Astrocyte (in vitro differentiated cells and primary cell): ENCODE data around the gene ASB2. TPM values are rescaled to one million over a fixed set of nuclear protein-coding genes. Genes with fewer than 3 reads are reported as not detected.

Experiments used
- DNase-seq: peaks from one replicate; pipeline ENCODE4 v3.0.0-alpha.2; 2010; ENCODE audit warnings: low read depth
- FAIRE-seq: peaks from 2 replicates; lab custom pipeline; 2011; peaks lifted over from hg19 to GRCh38; lab: Jason Lieb, UNC
- H2AFZ ChIP-seq: 2 replicates; pipeline ENCODE4 v1.6.0; 2012; ENCODE audit warnings: low read depth, low read length, inconsistent platforms
- H3K27ac ChIP-seq: 2 replicates; pipeline ENCODE4 v1.5.1; 2011; ENCODE audit warnings: low read depth, low read length, inconsistent platforms
- H3K27me3 ChIP-seq: 2 replicates; pipeline ENCODE4 v1.6.0; 2011; ENCODE audit warnings: low read length, inconsistent platforms; ENCODE audit not compliant: insufficient read depth
- H3K36me3 ChIP-seq: 2 replicates; pipeline ENCODE4 v1.5.1; 2011; ENCODE audit warnings: low read length, inconsistent platforms; ENCODE audit not compliant: insufficient read depth
- H3K4me1 ChIP-seq: 2 replicates; pipeline ENCODE4 v1.5.1; 2011; ENCODE audit warnings: low read length, inconsistent platforms; ENCODE audit not compliant: insufficient read depth
- H3K4me2 ChIP-seq: 2 replicates; pipeline ENCODE4 v1.6.0; 2012; ENCODE audit warnings: low read length, inconsistent platforms
- H3K4me3 ChIP-seq: 2 replicates; pipeline ENCODE4 v1.5.1; 2011; ENCODE audit warnings: low read depth, mild to moderate bottlenecking, low read length, inconsistent platforms; ENCODE audit not compliant: insufficient read depth
- H3K79me2 ChIP-seq: 2 replicates; pipeline ENCODE4 v1.6.0; 2012; ENCODE audit warnings: mild to moderate bottlenecking, low read length, inconsistent platforms; ENCODE audit not compliant: insufficient read depth
- H3K9ac ChIP-seq: 2 replicates; pipeline ENCODE4 v1.6.0; 2012; ENCODE audit warnings: mild to moderate bottlenecking, low read length, inconsistent platforms
- H3K9me3 ChIP-seq: 2 replicates; pipeline ENCODE4 v1.5.1; 2012; ENCODE audit warnings: low read depth, mild to moderate bottlenecking, low read length, inconsistent platforms; ENCODE audit not compliant: insufficient read depth
- H4K20me1 ChIP-seq: 2 replicates; pipeline ENCODE4 v1.6.0; 2012; ENCODE audit warnings: low read length, inconsistent platforms; ENCODE audit not compliant: insufficient read depth
- H3K27ac Mint-ChIP-seq: one replicate; pipeline ENCODE4 v1.8.0; 2021; ENCODE audit warnings: mild to moderate bottlenecking, mixed read lengths; ENCODE audit not compliant: unreplicated experiment
- H3K27me3 Mint-ChIP-seq: one replicate; pipeline ENCODE4 v1.8.0; 2021; ENCODE audit warnings: low read depth, mixed read lengths; ENCODE audit not compliant: unreplicated experiment
- H3K36me3 Mint-ChIP-seq: one replicate; pipeline ENCODE4 v1.8.0; 2021; ENCODE audit warnings: low read depth, mixed read lengths; ENCODE audit not compliant: unreplicated experiment
- H3K4me1 Mint-ChIP-seq: one replicate; pipeline ENCODE4 v1.8.0; 2021; ENCODE audit warnings: low read depth, mixed read lengths; ENCODE audit not compliant: unreplicated experiment
- H3K4me3 Mint-ChIP-seq: one replicate; pipeline ENCODE4 v1.8.0; 2021; ENCODE audit warnings: mild to moderate bottlenecking, moderate library complexity, mixed read lengths; ENCODE audit not compliant: unreplicated experiment
- H3K9me3 Mint-ChIP-seq: one replicate; pipeline ENCODE4 v1.8.0; 2021; ENCODE audit warnings: mild to moderate bottlenecking, mixed read lengths; ENCODE audit not compliant: unreplicated experiment
- CTCF ChIP-seq: IDR thresholded peaks from 2 replicates; pipeline ENCODE4 v1.5.1; 2011; ENCODE audit warnings: low read depth, mild to moderate bottlenecking, inconsistent platforms, low read length, moderate library complexity; ENCODE audit not compliant: insufficient read depth
- EZH2 ChIP-seq: IDR thresholded peaks from 2 replicates; pipeline ENCODE4 v1.6.1; 2012; ENCODE audit warnings: mild to moderate bottlenecking, low read length, inconsistent platforms; ENCODE audit not compliant: insufficient read depth
- total RNA-seq: library from RNA; stranded (reverse); gene quantifications from 2 replicates; pipeline ENCODE4 v1.2.1, GENCODE V29; 2021

The ASB2 gene
- total RNA-seq, 1 donor from 2014 or later, result 0.25 TPM

- H3K4me1 Mint-ChIP-seq, result peaks cover 6% of the 10 kb centered on the region
- Histone ChIP-seq H3K79me2 (no peaks in the 10 kb centered on the region), H3K9me3 (no peaks in the 10 kb centered on the region), H3K36me3 (no peaks in the 10 kb centered on the region), H3K27me3 (peaks cover 6% of the 10 kb centered on the region), H2AFZ (no peak overlapping the region), H3K9ac (no peak overlapping the region), H3K4me1 (peaks cover 14% of the 10 kb centered on the region), H3K4me3 (no peak overlapping the region), H3K27ac (no peak overlapping the region), H3K4me2 (peak overlapping the region; percentile 10), H4K20me1 (no peaks in the 10 kb centered on the region)
- no peaks in the 10 kb centered on the region for H3K9me3 Mint-ChIP-seq
- peak; percentile 14 for DNase-seq
- no peak for TF ChIP-seq CTCF
- no peak for TF ChIP-seq EZH2
- H3K36me3 Mint-ChIP-seq, result no peaks in the 10 kb centered on the region
- H3K27me3 Mint-ChIP-seq, result peaks cover 21% of the 10 kb centered on the region
- FAIRE-seq, result no peak
- H3K27ac Mint-ChIP-seq, result no peak overlapping the region
- no peak overlapping the region for H3K4me3 Mint-ChIP-seq
Observed at GRCh38 chr14:94021416-94022157, 45.2 kb upstream of the ASB2 start.

GRCh38 chr14:94021001-94021400 lies 44.6 kb upstream of the ASB2 start:
- DNase-seq (peak; percentile 53), FAIRE-seq (no peak)
- Mint-ChIP-seq H3K4me1 (peaks cover 6% of the 10 kb centered on the region), H3K9me3 (no peaks in the 10 kb centered on the region), H3K4me3 (no peak overlapping the region), H3K27me3 (peaks cover 25% of the 10 kb centered on the region), H3K36me3 (no peaks in the 10 kb centered on the region), H3K27ac (no peak overlapping the region)
- H3K27ac ChIP-seq, result no peak overlapping the region
- no peaks in the 10 kb centered on the region for H3K9me3 ChIP-seq
- no peaks in the 10 kb centered on the region for H3K36me3 ChIP-seq
- no peaks in the 10 kb centered on the region for H4K20me1 ChIP-seq
- H3K4me2 ChIP-seq, result peak overlapping the region; percentile 10
- peaks cover 6% of the 10 kb centered on the region for H3K27me3 ChIP-seq
- TF ChIP-seq EZH2 (no peak), CTCF (no peak)
- H3K9ac ChIP-seq, result no peak overlapping the region
- H3K79me2 ChIP-seq, result no peaks in the 10 kb centered on the region
- no peak overlapping the region for H3K4me3 ChIP-seq
- H2AFZ ChIP-seq, result no peak overlapping the region
- H3K4me1 ChIP-seq, result peaks cover 14% of the 10 kb centered on the region

- Histone ChIP-seq H3K9ac (no peak overlapping the region), H3K4me1 (peaks cover 9% of the 10 kb centered on the region), H3K4me3 (no peak overlapping the region), H3K9me3 (no peaks in the 10 kb centered on the region), H4K20me1 (no peaks in the 10 kb centered on the region), H3K27me3 (peaks cover 10% of the 10 kb centered on the region), H3K79me2 (no peaks in the 10 kb centered on the region), H2AFZ (no peak overlapping the region), H3K27ac (no peak overlapping the region), H3K4me2 (no peak overlapping the region), H3K36me3 (no peaks in the 10 kb centered on the region)
- H3K36me3 Mint-ChIP-seq, result no peaks in the 10 kb centered on the region
- H3K9me3 Mint-ChIP-seq, result peaks cover 3% of the 10 kb centered on the region
- H3K4me1 Mint-ChIP-seq, result peaks cover 6% of the 10 kb centered on the region
- FAIRE-seq (no peak), DNase-seq (no peak)
- no peak overlapping the region for H3K27ac Mint-ChIP-seq
- peaks cover 30% of the 10 kb centered on the region for H3K27me3 Mint-ChIP-seq
- no peak for TF ChIP-seq EZH2
- no peak for TF ChIP-seq CTCF
- no peak overlapping the region for H3K4me3 Mint-ChIP-seq
Observed at GRCh38 chr14:94020267-94020666, 43.9 kb upstream of the ASB2 start.
